CD8-positive, alpha-beta memory T cell (primary cell): ENCODE results near the gene FBXO34. TPM values are rescaled to one million over a fixed set of nuclear protein-coding genes. Genes with fewer than 3 reads are reported as not detected.
"Not testable (repeated sequence)": the region's sequence is repeated elsewhere in the genome, so short reads cannot be mapped to it uniquely, and the experiment has no call there.

Source experiments
- CTCF ChIA-PET: fragments of 350-600 bp; sonication (Branson Sonifier 250); formaldehyde crosslinking; loops from one replicate; lab custom pipeline; 2021; ENCODE audit warnings: antibody characterized with exemption; lab: Charles Lee
- POLR2A ChIA-PET: fragments of 350-600 bp; sonication (Branson Sonifier 250); formaldehyde crosslinking; loops from one replicate; lab custom pipeline; 2021; ENCODE audit warnings: antibody characterized with exemption; lab: Charles Lee
- DNase-seq, 5 donors: peaks; one replicate each; pipeline versions ENCODE4 v3.0.0 to v3.0.0-alpha.2; 2020 to 2022; ENCODE audit warnings: mixed read lengths in 1 of 5
- H3K27ac ChIP-seq: one replicate; pipeline ENCODE4 v1.7.0; 2013; ENCODE audit warnings: low read depth, mild to moderate bottlenecking, low read length, moderate library complexity
- H3K27me3 ChIP-seq: 2 replicates; pipeline ENCODE4 v1.7.0; 2013; ENCODE audit warnings: low read length, mild to moderate bottlenecking; ENCODE audit not compliant: insufficient read depth, poor library complexity, severe bottlenecking
- H3K36me3 ChIP-seq: 2 replicates; pipeline ENCODE4 v1.7.0; 2013; ENCODE audit warnings: mild to moderate bottlenecking, low read length, moderate library complexity; ENCODE audit not compliant: insufficient read depth
- H3K4me1 ChIP-seq: 2 replicates; pipeline ENCODE4 v1.7.0; 2013; ENCODE audit warnings: mild to moderate bottlenecking, low read length, moderate library complexity; ENCODE audit not compliant: insufficient read depth
- H3K4me3 ChIP-seq: 2 replicates; pipeline ENCODE4 v1.7.0; 2013; ENCODE audit warnings: mild to moderate bottlenecking, low read length
- H3K9me3 ChIP-seq: 2 replicates; pipeline ENCODE4 v1.7.0; 2013; ENCODE audit warnings: mild to moderate bottlenecking, low read length
- H3K27ac Mint-ChIP-seq, 8 donors: one replicate each; pipeline ENCODE4 v1.8.0; 2020 to 2021; ENCODE audit warnings: mixed read lengths in 8 of 8, mild to moderate bottlenecking in 6 of 8, inconsistent platforms in 3 of 8, moderate library complexity in 3 of 8
- H3K27me3 Mint-ChIP-seq, 2 donors: one replicate each; pipeline ENCODE4 v1.8.0; 2020 to 2021; ENCODE audit warnings: mixed read lengths in 2 of 2, mild to moderate bottlenecking in 1 of 2, moderate library complexity in 1 of 2
- H3K36me3 Mint-ChIP-seq, 3 donors: one replicate each; pipeline ENCODE4 v1.8.0; 2020 to 2021; ENCODE audit warnings: mixed read lengths in 3 of 3, inconsistent platforms in 1 of 3, mild to moderate bottlenecking in 1 of 3
- H3K4me1 Mint-ChIP-seq, 3 donors: one replicate each; pipeline ENCODE4 v1.8.0; 2020 to 2021; ENCODE audit warnings: mixed read lengths in 3 of 3, inconsistent platforms in 1 of 3, mild to moderate bottlenecking in 1 of 3
- H3K4me3 Mint-ChIP-seq, 7 donors: one replicate each; pipeline ENCODE4 v1.8.0; 2020 to 2021; ENCODE audit warnings: mixed read lengths in 7 of 7, mild to moderate bottlenecking in 6 of 7, moderate library complexity in 4 of 7, inconsistent platforms in 2 of 7
- H3K9me3 Mint-ChIP-seq, 5 donors: one replicate each; pipeline ENCODE4 v1.8.0; 2020 to 2022; ENCODE audit warnings: mixed read lengths in 5 of 5, mild to moderate bottlenecking in 3 of 5, moderate library complexity in 2 of 5, inconsistent platforms in 1 of 5
- polyA plus RNA-seq: library from polyadenylated mRNA; unstranded; fragments of 300-500 nt; fragmentation: Illumina TruSeq; gene quantifications from one replicate; pipeline ENCODE4 v1.2.3, GENCODE V29; 2021
- total RNA-seq, 2 experiments: library from RNA; stranded (reverse); gene quantifications; one replicate each; pipeline ENCODE4 v1.2.3, GENCODE V29; 2021

FBXO34 gene
- total and polyA plus RNA-seq, 3 experiments from 2014 or later, result 16.2 to 37.1 (median 17.9) TPM

GRCh38 chr14:55339770-55340169 lies 68.5 kb downstream of the FBXO34 start:
- POLR2A ChIA-PET, result no interaction called here
- Histone ChIP-seq H3K36me3 (no peaks in the 10 kb centered on the region), H3K4me3 (no peak overlapping the region), H3K27me3 (no peaks in the 10 kb centered on the region), H3K27ac (no peak overlapping the region), H3K4me1 (peaks cover 66% of the 10 kb centered on the region), H3K9me3 (no peaks in the 10 kb centered on the region)
- H3K4me1 Mint-ChIP-seq, result peaks cover 72 to 91% (median 90%) of the 10 kb centered on the region in 3 donors
- DNase-seq, result no peak
- peaks cover 0 to 2% of the 10 kb centered on the region in 2 donors for H3K27me3 Mint-ChIP-seq
- CTCF ChIA-PET, result interaction anchor here (1.3 kb wide), 1 partner anchor 127 kb away, joined by 3 read pairs; no protein-coding TSS in a partner anchor
- peak overlapping the region; percentile 63 to 97 (median 78) for H3K27ac Mint-ChIP-seq
- no peaks in the 10 kb centered on the region for H3K36me3 Mint-ChIP-seq
- peak overlapping the region in 5 of 7 donors; percentile 33 to 59 (median 49) for H3K4me3 Mint-ChIP-seq
- no peaks in the 10 kb centered on the region for H3K9me3 Mint-ChIP-seq

- Histone ChIP-seq H3K9me3 (no peaks in the 10 kb centered on the region), H3K4me3 (no peak overlapping the region), H3K4me1 (peaks cover 59% of the 10 kb centered on the region), H3K36me3 (no peaks in the 10 kb centered on the region), H3K27me3 (no peaks in the 10 kb centered on the region), H3K27ac (no peak overlapping the region)
- H3K27ac Mint-ChIP-seq, result peak overlapping the region; percentile 39 to 97 (median 68)
- H3K4me3 Mint-ChIP-seq, result peak overlapping the region in 3 of 7 donors; percentile 22 to 79 (median 57)
- H3K4me1 Mint-ChIP-seq, result peaks cover 70 to 91% (median 90%) of the 10 kb centered on the region in 3 donors
- ChIA-PET CTCF (interaction anchor here (1.3 kb wide), 1 partner anchor 127 kb away, joined by 3 read pairs; no protein-coding TSS in a partner anchor), POLR2A (no interaction called here)
- H3K9me3 Mint-ChIP-seq, result no peaks in the 10 kb centered on the region
- H3K36me3 Mint-ChIP-seq, result no peaks in the 10 kb centered on the region
- H3K27me3 Mint-ChIP-seq, result peaks cover 0 to 2% of the 10 kb centered on the region in 2 donors
- no peak for DNase-seq
These were observed 69.3 kb downstream of the FBXO34 start for GRCh38 chr14:55340482-55340881.

GRCh38 chr14:55341781-55342180 lies 70.6 kb downstream of the FBXO34 start:
- no peak overlapping the region for H3K4me3 Mint-ChIP-seq
- H3K4me1 Mint-ChIP-seq, result peaks cover 67 to 91% (median 90%) of the 10 kb centered on the region in 3 donors
- Histone ChIP-seq H3K27ac (no peak overlapping the region), H3K27me3 (no peaks in the 10 kb centered on the region), H3K9me3 (no peaks in the 10 kb centered on the region), H3K4me1 (peaks cover 46% of the 10 kb centered on the region), H3K36me3 (no peaks in the 10 kb centered on the region), H3K4me3 (no peak overlapping the region)
- H3K27me3 Mint-ChIP-seq, result peaks cover 0 to 2% of the 10 kb centered on the region in 2 donors
- POLR2A ChIA-PET, result no interaction called here
- CTCF ChIA-PET, result no interaction called here
- H3K36me3 Mint-ChIP-seq, result peaks cover 0 to 2% (median 0%) of the 10 kb centered on the region in 3 donors
- H3K9me3 Mint-ChIP-seq, result no peaks in the 10 kb centered on the region
- H3K27ac Mint-ChIP-seq, result peak overlapping the region in 4 of 8 donors; percentile 7 to 87 (median 76)
- DNase-seq, result no peak

- H3K36me3 ChIP-seq, H3K27me3 ChIP-seq, POLR2A ChIA-PET, H3K36me3 Mint-ChIP-seq, CTCF ChIA-PET, H3K27ac ChIP-seq, H3K27me3 Mint-ChIP-seq, H3K9me3 ChIP-seq, H3K4me3 Mint-ChIP-seq, DNase-seq, H3K9me3 Mint-ChIP-seq, H3K4me3 ChIP-seq: not testable (repeated sequence)
- Mint-ChIP-seq H3K27ac (peak overlapping the region in 3 of 8 donors; percentile 19 to 39 (median 23)), H3K4me1 (peaks cover 65 to 89% (median 86%) of the 10 kb centered on the region in 3 donors)
- H3K4me1 ChIP-seq, result peaks cover 26% of the 10 kb centered on the region
These were observed 73.5 kb downstream of the FBXO34 start for GRCh38 chr14:55344582-55345163.

GRCh38 chr14:55347040-55347439 lies 75.8 kb downstream of the FBXO34 start:
- H3K27me3 Mint-ChIP-seq, result no peaks in the 10 kb centered on the region
- H3K4me3 Mint-ChIP-seq, result no peak overlapping the region
- no peak overlapping the region for H3K27ac ChIP-seq
- ChIA-PET POLR2A (no interaction called here), CTCF (interaction anchor here (1.3 to 1.7 kb wide), 3 partner anchors 8 to 9 kb away, joined by 4 to 7 read pairs (median 4); no protein-coding TSS in a partner anchor)
- peaks cover 48 to 69% (median 65%) of the 10 kb centered on the region in 3 donors for H3K4me1 Mint-ChIP-seq
- peak overlapping the region in 3 of 8 donors; percentile 23 to 96 (median 48) for H3K27ac Mint-ChIP-seq
- no peaks in the 10 kb centered on the region for H3K9me3 ChIP-seq
- H3K36me3 ChIP-seq, result peaks cover 12% of the 10 kb centered on the region
- DNase-seq, result no peak
- no peak overlapping the region for H3K4me3 ChIP-seq
- peaks cover 7% of the 10 kb centered on the region for H3K4me1 ChIP-seq
- H3K36me3 Mint-ChIP-seq, result peaks cover 0 to 22% (median 11%) of the 10 kb centered on the region in 3 donors
- no peaks in the 10 kb centered on the region for H3K27me3 ChIP-seq
- H3K9me3 Mint-ChIP-seq, result no peaks in the 10 kb centered on the region

- ChIA-PET CTCF (interaction anchor here (1.0 to 1.7 kb wide), 4 partner anchors 9 to 75 kb away, joined by 3 to 4 read pairs (median 4); no protein-coding TSS in a partner anchor), POLR2A (no interaction called here)
- Histone ChIP-seq H3K4me3 (no peak overlapping the region), H3K9me3 (no peaks in the 10 kb centered on the region), H3K27ac (no peak overlapping the region), H3K4me1 (peaks cover 7% of the 10 kb centered on the region), H3K36me3 (peaks cover 16% of the 10 kb centered on the region), H3K27me3 (no peaks in the 10 kb centered on the region)
- Mint-ChIP-seq H3K27ac (peak overlapping the region in 2 of 8 donors; percentile 40 to 48), H3K27me3 (no peaks in the 10 kb centered on the region), H3K4me3 (no peak overlapping the region), H3K4me1 (peaks cover 46 to 64% (median 61%) of the 10 kb centered on the region in 3 donors), H3K9me3 (no peaks in the 10 kb centered on the region), H3K36me3 (peaks cover 0 to 29% (median 11%) of the 10 kb centered on the region in 3 donors)
- DNase-seq, result no peak
These were observed 76.5 kb downstream of the FBXO34 start for GRCh38 chr14:55347748-55348147.

- H3K4me1 Mint-ChIP-seq, result peaks cover 50 to 64% (median 62%) of the 10 kb centered on the region in 3 donors
- POLR2A ChIA-PET, result interaction anchor here (0.5 kb wide), 1 partner anchor 81 kb away, joined by 4 read pairs; no protein-coding TSS in a partner anchor
These were observed 77.7 kb downstream of the FBXO34 start for GRCh38 chr14:55348766-55349453.

More at GRCh38 chr14:55348766-55349453, 77.7 kb downstream of the FBXO34 start:
- Mint-ChIP-seq H3K36me3 (peaks cover 0 to 35% (median 11%) of the 10 kb centered on the region in 3 donors), H3K27ac (peak overlapping the region; percentile 29 to 85 (median 64)), H3K9me3 (no peaks in the 10 kb centered on the region), H3K4me3 (peak overlapping the region in 2 of 7 donors; percentile 12 to 47), H3K27me3 (no peaks in the 10 kb centered on the region)
- H3K27ac ChIP-seq, result no peak overlapping the region
- CTCF ChIA-PET, result interaction anchor here (1.2 kb wide), 1 partner anchor 17 kb away, joined by 3 read pairs; no protein-coding TSS in a partner anchor
- no peaks in the 10 kb centered on the region for H3K27me3 ChIP-seq
- DNase-seq, result no peak
- H3K36me3 ChIP-seq, result peaks cover 16% of the 10 kb centered on the region
- H3K9me3 ChIP-seq, result no peaks in the 10 kb centered on the region
- H3K4me3 ChIP-seq, result no peak overlapping the region
- H3K4me1 ChIP-seq, result peaks cover 9% of the 10 kb centered on the region
